Mucosa of descending colon (tissue), 3 donors: ENCODE measurements around the gene ACTL9. TPM values are rescaled to one million over a fixed set of nuclear protein-coding genes. Genes with fewer than 3 reads are reported as not detected.

Source experiments
- ATAC-seq: fragments of 200-7000 bp; cut with Tn5 transposase; one replicate; pipeline ENCODE4 v1.9.1; 2020; ENCODE audit warnings: mild to moderate bottlenecking, moderate library complexity
- DNase-seq, 3 donors: peaks; one replicate each; pipeline ENCODE4 v3.0.0-alpha.2; 2020
- H3K36me3 ChIP-seq: fragments of 200-600 bp; one replicate; pipeline ENCODE4 v1.8.0; 2021; ENCODE audit warnings: low read depth, mild to moderate bottlenecking
- H3K4me1 ChIP-seq: fragments of 200-600 bp; one replicate; pipeline ENCODE4 v1.8.0; 2021; ENCODE audit warnings: low read depth, mild to moderate bottlenecking
- H3K4me3 ChIP-seq: fragments of 200-600 bp; one replicate; pipeline ENCODE4 v1.8.0; 2021; ENCODE audit warnings: mild to moderate bottlenecking
- H3K9me3 ChIP-seq: fragments of 200-600 bp; one replicate; pipeline ENCODE4 v1.8.0; 2021; ENCODE audit warnings: mild to moderate bottlenecking
- CTCF ChIP-seq: fragments of 200-600 bp; IDR thresholded peaks from one replicate; pipeline ENCODE4 v1.8.0; 2022; ENCODE audit warnings: antibody characterized with exemption, mild to moderate bottlenecking
- intact Hi-C, 2 donors: fragments of 100-400 bp; cut with DNase I in 1 of 2; cut with micrococcal nuclease in 1 of 2; formaldehyde crosslinking; loops; one replicate each; pipeline versions ENCODE4 v1.11.0 to v1.11.1; 2022; cut with DNase I, micrococcal nuclease
- total RNA-seq, 3 donors: library from RNA; stranded (reverse); fragmentation: NEBNext Ultra II Directional in 2 of 3; extraction: Animal tissue kit (Norgen Biotek cat#: 25700) in 2 of 3; gene quantifications; one replicate each; pipeline versions ENCODE4 v1.2.1 to v1.2.4, GENCODE V29; 2021 to 2023
- donor health status: DM: no; HTN: no; CAD: no; lungs with moderate emphysema.
- donor health status: DM: no; HTN: no; CAD: no.
- donor health status: DM: no; HTN: yes; CAD: no.

The ACTL9 gene
- total RNA-seq, 3 donors from 2014 or later = not detected

DNA sequence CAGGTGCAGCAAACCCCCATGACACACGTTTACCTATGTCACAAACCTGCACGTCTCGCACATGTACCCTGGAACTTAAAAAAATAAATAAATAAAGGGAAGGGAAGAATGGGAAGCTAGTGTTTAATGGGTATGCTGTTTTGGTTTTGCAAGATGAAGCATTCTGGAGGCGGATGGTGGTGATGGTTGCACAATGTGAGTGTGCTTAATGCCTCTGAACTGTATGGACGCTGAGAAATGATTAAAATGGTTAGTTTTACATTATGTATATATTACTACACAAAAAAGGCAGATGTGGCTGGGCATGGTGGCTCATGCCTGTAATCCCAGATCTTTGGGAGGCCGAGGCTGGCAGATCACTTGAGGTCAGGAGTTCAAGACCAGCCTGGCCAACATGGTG is 50.4 kb downstream of the ACTL9 start:
- ATAC-seq = no peak
- intact Hi-C loops = no loop called here

More for the DNA sequence above, 50.4 kb downstream of the ACTL9 start:
- no peaks in the 10 kb centered on the region for H3K4me1 ChIP-seq
- TF ChIP-seq CTCF = no peak
- H3K36me3 ChIP-seq = no peaks in the 10 kb centered on the region
- no peak overlapping the region for H3K4me3 ChIP-seq
- DNase-seq = no peak
- H3K9me3 ChIP-seq = no peaks in the 10 kb centered on the region

Other genes starting within 250 kb of the ACTL9 start
- gene PRAM1, start 196.2 kb downstream of the ACTL9 start, total RNA-seq = 1 to 10 TPM; 1.1 to 1.5 (median 1.2) TPM
- gene ZNF414, start 184.6 kb downstream of the ACTL9 start, total RNA-seq = 10 to 100 TPM; 22.2 to 22.7 (median 22.3) TPM
- gene MYO1F, start 121.4 kb downstream of the ACTL9 start, total RNA-seq = 10 to 100 TPM in 2 of 3 donors, 1 to 10 TPM in 1; 8.5 to 26.5 (median 21.0) TPM
- 10 to 100 TPM in 1 of 3 donors, 1 to 10 TPM in 2; 4.6 to 23.5 (median 7.1) TPM for gene ADAMTS10, start 88.1 kb downstream of the ACTL9 start, total RNA-seq
- gene NFILZ, start 68.2 kb downstream of the ACTL9 start, total RNA-seq = not detected
- not detected for gene OR2Z1, start 22.8 kb upstream of the ACTL9 start, total RNA-seq
- gene ZNF558, start 133.5 kb upstream of the ACTL9 start, total RNA-seq = 10 to 100 TPM; 19.1 to 28.6 (median 25.5) TPM
- not detected for gene MBD3L1, start 133.6 kb upstream of the ACTL9 start, total RNA-seq